ENCODE results near the gene CDK5R1.
A peak's percentile ranks its signal among the peaks of the same experiment; 100 is the strongest.

The CDK5R1 gene

DNA sequence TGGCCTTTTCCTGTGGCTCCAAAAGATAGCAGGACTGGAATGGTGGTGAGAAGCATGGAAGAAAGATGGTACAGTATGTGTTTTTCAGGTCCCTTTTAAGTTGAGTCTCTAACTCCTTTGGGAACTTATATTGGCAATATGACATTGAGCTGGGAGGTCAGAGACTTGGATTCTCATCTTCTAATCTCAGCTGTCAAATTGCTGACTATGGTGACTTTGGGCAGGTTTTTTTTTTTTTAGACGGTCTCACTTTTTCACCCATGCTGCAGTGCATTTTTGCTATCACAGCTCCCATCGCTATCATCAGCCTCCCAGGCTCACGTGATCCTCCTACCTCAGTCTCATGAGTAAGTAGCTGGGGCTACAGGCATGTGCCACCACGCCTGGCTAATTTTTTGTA lies 15.1 kb upstream of the CDK5R1 start:
- TF ChIP-seq, protein P1, sequence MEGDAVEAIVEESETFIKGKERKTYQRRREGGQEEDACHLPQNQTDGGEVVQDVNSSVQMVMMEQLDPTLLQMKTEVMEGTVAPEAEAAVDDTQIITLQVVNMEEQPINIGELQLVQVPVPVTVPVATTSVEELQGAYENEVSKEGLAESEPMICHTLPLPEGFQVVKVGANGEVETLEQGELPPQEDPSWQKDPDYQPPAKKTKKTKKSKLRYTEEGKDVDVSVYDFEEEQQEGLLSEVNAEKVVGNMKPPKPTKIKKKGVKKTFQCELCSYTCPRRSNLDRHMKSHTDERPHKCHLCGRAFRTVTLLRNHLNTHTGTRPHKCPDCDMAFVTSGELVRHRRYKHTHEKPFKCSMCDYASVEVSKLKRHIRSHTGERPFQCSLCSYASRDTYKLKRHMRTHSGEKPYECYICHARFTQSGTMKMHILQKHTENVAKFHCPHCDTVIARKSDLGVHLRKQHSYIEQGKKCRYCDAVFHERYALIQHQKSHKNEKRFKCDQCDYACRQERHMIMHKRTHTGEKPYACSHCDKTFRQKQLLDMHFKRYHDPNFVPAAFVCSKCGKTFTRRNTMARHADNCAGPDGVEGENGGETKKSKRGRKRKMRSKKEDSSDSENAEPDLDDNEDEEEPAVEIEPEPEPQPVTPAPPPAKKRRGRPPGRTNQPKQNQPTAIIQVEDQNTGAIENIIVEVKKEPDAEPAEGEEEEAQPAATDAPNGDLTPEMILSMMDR (IDR thresholded peaks at IDR 0.05; ENCODE audit: low read depth, low read length) = no peak
- no peak for DNase-seq (ENCODE audit: extremely low read depth, low read depth)

- TF ChIP-seq, protein P1 (IDR thresholded peaks at IDR 0.05; ENCODE audit: low read depth, low read length) = no peak
- no peak for DNase-seq (ENCODE audit: extremely low read depth, low read depth)
Observed at GRCh38 chr17:32475258-32475657, 11.5 kb upstream of the CDK5R1 start.

GRCh38 chr17:32477220-32477619 lies 9.6 kb upstream of the CDK5R1 start:
- TF ChIP-seq, protein P1 (IDR thresholded peaks at IDR 0.05; ENCODE audit: low read depth, low read length) = no peak
- DNase-seq (ENCODE audit: extremely low read depth, low read depth) = no peak

DNA sequence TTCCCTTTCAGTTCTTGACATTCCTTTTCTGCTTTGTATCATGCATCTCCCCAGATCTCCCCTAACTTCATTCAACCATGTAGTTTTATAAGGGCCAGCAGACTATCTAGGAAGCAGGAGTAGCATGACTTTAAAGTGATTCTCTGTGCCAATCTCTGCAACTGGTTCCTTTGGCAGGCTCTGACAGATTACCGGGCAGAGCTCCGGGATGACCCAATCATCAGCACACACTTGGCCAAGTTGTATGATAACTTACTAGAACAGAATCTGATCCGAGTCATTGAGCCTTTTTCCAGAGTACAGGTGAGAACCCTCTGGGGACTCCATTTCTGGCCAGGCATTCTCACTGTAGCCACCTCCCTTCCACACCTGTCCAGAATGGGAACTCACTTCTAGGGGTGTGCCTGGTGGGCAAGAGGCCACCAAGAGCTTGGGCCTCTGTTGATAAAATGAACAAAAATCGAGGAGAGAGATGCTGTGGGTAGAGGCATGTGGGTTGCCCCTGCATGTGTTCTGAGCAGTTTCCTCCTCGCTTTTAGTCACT lies 7.6 kb upstream of the CDK5R1 start:
- no peak for DNase-seq (ENCODE audit: extremely low read depth, low read depth)
- TF ChIP-seq, protein P1 (IDR thresholded peaks at IDR 0.05; ENCODE audit: low read depth, low read length) = no peak

GRCh38 chr17:32481193-32481592 lies 5.6 kb upstream of the CDK5R1 start:
- TF ChIP-seq, protein P1 (IDR thresholded peaks at IDR 0.05; ENCODE audit: low read depth, low read length) = no peak

GRCh38 chr17:32482568-32483320 lies 4.0 kb upstream of the CDK5R1 start:
- TF ChIP-seq, protein P1 (IDR thresholded peaks at IDR 0.05; ENCODE audit: low read depth, low read length) = no peak
- no peak for DNase-seq (ENCODE audit: extremely low read depth, low read depth)

More at GRCh38 chr17:32481193-32481592, 5.6 kb upstream of the CDK5R1 start:
- DNase-seq (ENCODE audit: extremely low read depth, low read depth) = no peak

- DNase-seq (ENCODE audit: extremely low read depth, low read depth) = peak; percentile 57
- TF ChIP-seq, protein P1 (IDR thresholded peaks at IDR 0.05; ENCODE audit: low read depth, low read length) = peak; percentile 82
Observed at GRCh38 chr17:32483451-32484019, 3.3 kb upstream of the CDK5R1 start.

Measured in AG09319 (cell line).